Loucy (cell line): ENCODE data around the gene REC114.

Source experiments
- H2AFZ ChIP-seq: fragments of 200-600 bp; sonication (generic); 2 replicates; pipeline ENCODE4 v1.6.0; 2016; ENCODE audit warnings: antibody characterized with exemption, mild to moderate bottlenecking, low read length, moderate library complexity
- H3F3A ChIP-seq: fragments of 200-600 bp; 2 replicates; pipeline ENCODE4 v1.6.0; 2016; ENCODE audit warnings: antibody characterized with exemption, low read depth, mild to moderate bottlenecking
- H3K27me3 ChIP-seq: fragments of 200-600 bp; sonication (generic); 2 replicates; pipeline ENCODE4 v1.6.1; 2014; ENCODE audit warnings: low read length, mild to moderate bottlenecking; ENCODE audit not compliant: insufficient read depth, poor library complexity, severe bottlenecking
- H3K36me3 ChIP-seq: fragments of 200-600 bp; sonication (generic); 2 replicates; pipeline ENCODE4 v1.6.1; 2016; ENCODE audit warnings: low read length; ENCODE audit not compliant: insufficient read depth
- H3K4me1 ChIP-seq: fragments of 200-600 bp; sonication (generic); 2 replicates; pipeline ENCODE4 v1.5.1; 2014; ENCODE audit warnings: low read length, mild to moderate bottlenecking; ENCODE audit not compliant: insufficient read depth, poor library complexity, severe bottlenecking
- H3K4me2 ChIP-seq: fragments of 200-600 bp; sonication (generic); 2 replicates; pipeline ENCODE4 v1.6.0; 2014; ENCODE audit warnings: antibody characterized with exemption, low read length, low read depth, mild to moderate bottlenecking; ENCODE audit not compliant: poor library complexity, severe bottlenecking
- H3K4me3 ChIP-seq: fragments of 200-600 bp; sonication (generic); 2 replicates; pipeline ENCODE4 v1.5.1; 2014; ENCODE audit warnings: low read length, mild to moderate bottlenecking, mixed read lengths; ENCODE audit not compliant: poor library complexity, severe bottlenecking
- H3K79me2 ChIP-seq: fragments of 200-600 bp; sonication (generic); 2 replicates; pipeline ENCODE4 v1.6.1; 2014; ENCODE audit warnings: low read length; ENCODE audit not compliant: insufficient read depth
- H3K9ac ChIP-seq: fragments of 200-600 bp; sonication (generic); 2 replicates; pipeline ENCODE4 v1.6.0; 2014; ENCODE audit warnings: mild to moderate bottlenecking, low read depth, low read length, moderate library complexity; ENCODE audit not compliant: poor library complexity, severe bottlenecking
- H3K9me2 ChIP-seq: fragments of 200-600 bp; sonication (generic); replicated peaks from 2 replicates; pipeline ENCODE4 v1.6.1; 2016; ENCODE audit warnings: low read depth, low read length, mixed read lengths
- H3K9me3 ChIP-seq: fragments of 200-600 bp; sonication (generic); 2 replicates; pipeline ENCODE4 v1.6.1; 2014; ENCODE audit warnings: mild to moderate bottlenecking, antibody characterized with exemption, low read length, low read depth; ENCODE audit not compliant: insufficient read depth
- H4K20me1 ChIP-seq: fragments of 200-600 bp; sonication (generic); 2 replicates; pipeline ENCODE4 v1.6.0; 2014; ENCODE audit warnings: antibody characterized with exemption, low read length, mild to moderate bottlenecking; ENCODE audit not compliant: insufficient read depth, poor library complexity, severe bottlenecking
- EZH2phosphoT487 ChIP-seq: fragments of 200-600 bp; IDR thresholded peaks from 2 replicates; pipeline ENCODE4 v1.6.1; 2018; ENCODE audit warnings: antibody characterized with exemption, mild to moderate bottlenecking, moderate library complexity, borderline replicate concordance
- TF ChIP-seq, protein P1 (sequence below): fragments of 200-600 bp; sonication (generic); conservative IDR thresholded peaks from 2 replicates; pipeline ENCODE4 v1.5.1; 2014; ENCODE audit warnings: mild to moderate bottlenecking, antibody characterized with exemption, low read length

Gene REC114

DNA sequence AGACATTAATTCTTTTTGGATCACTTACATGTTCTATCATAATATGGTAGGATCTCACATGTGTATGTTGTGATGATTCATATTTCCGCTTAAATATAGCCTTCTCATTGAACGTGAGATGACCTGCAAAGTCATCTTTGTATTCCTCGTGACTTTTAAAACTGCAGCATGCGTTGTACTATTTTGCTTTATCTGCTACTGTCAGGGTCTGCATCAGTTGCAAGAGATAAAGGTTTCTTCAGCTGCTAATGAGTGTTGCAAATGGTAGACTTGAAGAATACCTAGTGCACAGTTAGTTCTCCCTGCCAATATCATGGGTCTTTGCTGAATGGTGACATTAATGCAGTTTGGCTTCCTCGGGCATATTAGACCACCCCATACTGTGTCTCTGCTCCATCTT, 31.8 kb downstream of the REC114 start:
- no peak for TF ChIP-seq EZH2phosphoT487
- TF ChIP-seq, protein P1, sequence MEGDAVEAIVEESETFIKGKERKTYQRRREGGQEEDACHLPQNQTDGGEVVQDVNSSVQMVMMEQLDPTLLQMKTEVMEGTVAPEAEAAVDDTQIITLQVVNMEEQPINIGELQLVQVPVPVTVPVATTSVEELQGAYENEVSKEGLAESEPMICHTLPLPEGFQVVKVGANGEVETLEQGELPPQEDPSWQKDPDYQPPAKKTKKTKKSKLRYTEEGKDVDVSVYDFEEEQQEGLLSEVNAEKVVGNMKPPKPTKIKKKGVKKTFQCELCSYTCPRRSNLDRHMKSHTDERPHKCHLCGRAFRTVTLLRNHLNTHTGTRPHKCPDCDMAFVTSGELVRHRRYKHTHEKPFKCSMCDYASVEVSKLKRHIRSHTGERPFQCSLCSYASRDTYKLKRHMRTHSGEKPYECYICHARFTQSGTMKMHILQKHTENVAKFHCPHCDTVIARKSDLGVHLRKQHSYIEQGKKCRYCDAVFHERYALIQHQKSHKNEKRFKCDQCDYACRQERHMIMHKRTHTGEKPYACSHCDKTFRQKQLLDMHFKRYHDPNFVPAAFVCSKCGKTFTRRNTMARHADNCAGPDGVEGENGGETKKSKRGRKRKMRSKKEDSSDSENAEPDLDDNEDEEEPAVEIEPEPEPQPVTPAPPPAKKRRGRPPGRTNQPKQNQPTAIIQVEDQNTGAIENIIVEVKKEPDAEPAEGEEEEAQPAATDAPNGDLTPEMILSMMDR, result no peak

DNA sequence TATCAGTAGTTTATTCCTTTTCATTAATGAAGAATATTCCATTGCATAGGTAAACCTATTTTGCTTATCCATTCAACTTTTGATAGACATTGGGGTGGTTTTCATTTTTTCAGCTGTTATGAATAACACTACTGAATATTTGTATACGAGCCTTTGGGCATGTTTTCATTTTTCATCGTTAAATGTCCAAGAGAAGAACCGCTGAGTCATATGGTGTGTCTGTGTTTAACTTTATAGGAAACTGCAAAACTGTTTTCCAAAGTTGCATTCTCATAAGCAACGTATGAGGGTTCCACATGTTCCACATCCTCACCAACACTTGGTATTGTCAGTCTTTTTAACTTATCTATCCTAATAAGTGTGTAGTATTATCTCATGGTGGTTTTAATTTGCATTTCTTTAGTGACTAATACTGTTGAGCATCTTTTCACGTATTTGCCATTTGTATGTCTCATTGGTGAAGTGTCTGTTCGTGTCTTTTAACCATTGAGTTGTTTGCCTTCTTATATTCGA, 33.8 kb downstream of the REC114 start:
- no peak overlapping the region for H2AFZ ChIP-seq
- H3K79me2 ChIP-seq, result no peaks in the 10 kb centered on the region
- no peaks in the 10 kb centered on the region for H3K27me3 ChIP-seq
- no peaks in the 10 kb centered on the region for H4K20me1 ChIP-seq
- no peaks in the 10 kb centered on the region for H3K9me2 ChIP-seq
- H3K4me3 ChIP-seq, result no peak overlapping the region
- no peaks in the 10 kb centered on the region for H3K36me3 ChIP-seq
- H3K4me1 ChIP-seq, result no peaks in the 10 kb centered on the region
- H3F3A ChIP-seq, result no peaks in the 10 kb centered on the region
- no peak for TF ChIP-seq EZH2phosphoT487
- TF ChIP-seq, protein P1, result no peak
- no peak overlapping the region for H3K4me2 ChIP-seq
- no peaks in the 10 kb centered on the region for H3K9me3 ChIP-seq
- no peak overlapping the region for H3K9ac ChIP-seq

More for the DNA sequence above, 31.8 kb downstream of the REC114 start:
- Histone ChIP-seq H3K4me1 (no peaks in the 10 kb centered on the region), H3K27me3 (no peaks in the 10 kb centered on the region), H4K20me1 (no peaks in the 10 kb centered on the region), H3K36me3 (no peaks in the 10 kb centered on the region), H3K4me2 (no peak overlapping the region), H2AFZ (no peak overlapping the region), H3K9me3 (no peaks in the 10 kb centered on the region), H3K9ac (no peak overlapping the region), H3K79me2 (no peaks in the 10 kb centered on the region), H3K9me2 (no peaks in the 10 kb centered on the region), H3F3A (no peaks in the 10 kb centered on the region), H3K4me3 (no peak overlapping the region)

DNA sequence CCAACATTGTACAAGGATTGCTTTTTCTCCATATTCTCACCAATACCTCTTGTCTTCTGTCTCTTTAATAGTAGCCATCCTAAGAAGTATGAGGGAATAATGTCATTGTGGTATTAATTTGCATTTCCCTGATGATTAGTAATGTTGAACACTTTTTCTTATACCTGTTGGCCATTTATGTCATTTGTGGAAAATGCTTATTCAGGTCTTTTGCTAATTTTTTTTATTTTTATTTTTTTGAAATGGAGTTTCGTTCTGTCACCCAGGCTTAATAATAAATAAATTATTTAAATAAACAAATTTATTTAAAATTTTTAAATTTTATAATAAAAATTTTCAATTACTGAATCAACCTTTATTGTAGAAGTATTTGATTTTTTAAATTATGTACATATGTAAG, 37.1 kb downstream of the REC114 start:
- H3K27me3 ChIP-seq, result no peaks in the 10 kb centered on the region
- no peaks in the 10 kb centered on the region for H4K20me1 ChIP-seq
- H3K9me3 ChIP-seq, result no peaks in the 10 kb centered on the region
- H3K79me2 ChIP-seq, result no peaks in the 10 kb centered on the region
- no peak overlapping the region for H3K4me2 ChIP-seq
- H3K9ac ChIP-seq, result no peak overlapping the region
- TF ChIP-seq EZH2phosphoT487, result no peak
- TF ChIP-seq, protein P1, result no peak
- H3K9me2 ChIP-seq, result no peaks in the 10 kb centered on the region
- no peaks in the 10 kb centered on the region for H3K36me3 ChIP-seq
- no peak overlapping the region for H2AFZ ChIP-seq
- no peaks in the 10 kb centered on the region for H3K4me1 ChIP-seq
- no peaks in the 10 kb centered on the region for H3F3A ChIP-seq
- no peak overlapping the region for H3K4me3 ChIP-seq
